Osteoblast (primary cell): ENCODE data around the gene GRHL3. TPM values are rescaled to one million over a fixed set of nuclear protein-coding genes. Genes with fewer than 3 reads are reported as not detected.

Experiments
- DNase-seq: peaks from one replicate; pipeline ENCODE4 v3.0.0; 2011; ENCODE audit warnings: low spot score, mixed read lengths; ENCODE audit not compliant: insufficient read length; ENCODE audit errors: missing footprints
- H2AFZ ChIP-seq: 2 replicates; pipeline ENCODE4 v1.6.0; 2011; ENCODE audit warnings: mild to moderate bottlenecking, low read length
- H3K27ac ChIP-seq: 2 replicates; pipeline ENCODE4 v1.5.1; 2011; ENCODE audit warnings: mild to moderate bottlenecking, low read depth, low read length, moderate library complexity
- H3K27me3 ChIP-seq: 2 replicates; pipeline ENCODE4 v1.6.0; 2012; ENCODE audit warnings: mild to moderate bottlenecking, control low read depth, inconsistent platforms, low read length, moderate library complexity; ENCODE audit not compliant: insufficient read depth
- H3K36me3 ChIP-seq: 2 replicates; pipeline ENCODE4 v1.5.1; 2011; ENCODE audit warnings: mild to moderate bottlenecking, low read length, control low read depth, moderate library complexity; ENCODE audit not compliant: insufficient read depth
- H3K4me1 ChIP-seq: 2 replicates; pipeline ENCODE4 v1.5.1; 2011; ENCODE audit warnings: mild to moderate bottlenecking, low read length, control low read depth, moderate library complexity; ENCODE audit not compliant: insufficient read depth
- H3K4me2 ChIP-seq: 2 replicates; pipeline ENCODE4 v1.6.0; 2011; ENCODE audit warnings: mild to moderate bottlenecking, low read length; ENCODE audit not compliant: insufficient read depth
- H3K4me3 ChIP-seq: fragments of 200-600 bp; sonication (generic); 3 replicates; pipeline ENCODE4 v1.5.1; 2012; ENCODE audit warnings: mild to moderate bottlenecking, low read length, inconsistent platforms; ENCODE audit not compliant: insufficient read depth
- H3K79me2 ChIP-seq: 2 replicates; pipeline ENCODE4 v1.6.0; 2012; ENCODE audit warnings: mild to moderate bottlenecking, low read length, control low read depth, inconsistent platforms; ENCODE audit not compliant: insufficient read depth
- H3K9me3 ChIP-seq: 2 replicates; pipeline ENCODE4 v1.5.1; 2011; ENCODE audit warnings: low read depth, low read length, control low read depth
- H4K20me1 ChIP-seq: 2 replicates; pipeline ENCODE4 v1.6.0; 2012; ENCODE audit warnings: mild to moderate bottlenecking, low read length, control low read depth; ENCODE audit not compliant: insufficient read depth
- total RNA-seq: library from RNA; depleted of rRNA; stranded (reverse); fragments of >200 nt; gene quantifications from 2 replicates; pipeline ENCODE4 v1.2.3, GENCODE V29; 2012
- TF ChIP-seq, protein P1 (sequence below): IDR thresholded peaks from 2 replicates; pipeline ENCODE4 v1.5.1; 2011; ENCODE audit warnings: mild to moderate bottlenecking, low read depth, low read length, moderate library complexity; ENCODE audit errors: extremely low read depth

The GRHL3 gene
- total RNA-seq, 1 donor: not detected

DNA sequence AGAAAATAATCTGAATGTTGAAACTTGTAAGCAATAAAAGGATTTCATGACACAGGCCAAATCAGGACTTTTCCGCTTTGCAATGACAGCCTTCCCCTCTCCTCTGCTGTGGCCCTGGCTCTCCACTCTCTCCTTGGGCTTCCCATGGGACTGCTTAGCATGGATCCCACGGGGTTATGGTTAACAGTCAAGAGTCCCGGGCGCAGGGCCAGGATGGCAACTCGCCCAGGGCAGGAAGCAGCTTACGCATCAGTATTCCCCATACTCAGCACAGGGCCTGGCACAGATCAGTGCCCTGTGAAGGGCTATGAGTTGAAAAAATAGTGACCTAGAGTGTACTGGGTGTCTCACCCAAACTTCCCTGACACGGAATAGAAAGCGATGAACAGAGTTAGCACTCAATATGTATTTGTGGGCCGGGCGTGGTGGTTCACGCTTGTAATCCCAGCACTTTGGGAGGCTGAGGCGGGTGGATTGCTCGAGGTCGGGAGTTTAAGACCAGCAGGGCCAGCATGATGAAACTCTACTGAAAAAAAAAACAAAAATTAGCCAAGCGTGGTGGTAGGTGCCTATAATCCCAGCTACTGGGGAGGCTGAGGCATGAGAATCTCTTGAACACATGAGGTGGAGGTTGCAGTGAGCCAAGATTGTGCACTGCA lies 29.1 kb upstream of the GRHL3 start:
- H3K4me3 ChIP-seq: no peak overlapping the region
- peak overlapping the region; percentile 59 for H3K4me2 ChIP-seq
- peaks cover 26% of the 10 kb centered on the region for H3K4me1 ChIP-seq
- DNase-seq: peak; percentile 90
- TF ChIP-seq, protein P1, sequence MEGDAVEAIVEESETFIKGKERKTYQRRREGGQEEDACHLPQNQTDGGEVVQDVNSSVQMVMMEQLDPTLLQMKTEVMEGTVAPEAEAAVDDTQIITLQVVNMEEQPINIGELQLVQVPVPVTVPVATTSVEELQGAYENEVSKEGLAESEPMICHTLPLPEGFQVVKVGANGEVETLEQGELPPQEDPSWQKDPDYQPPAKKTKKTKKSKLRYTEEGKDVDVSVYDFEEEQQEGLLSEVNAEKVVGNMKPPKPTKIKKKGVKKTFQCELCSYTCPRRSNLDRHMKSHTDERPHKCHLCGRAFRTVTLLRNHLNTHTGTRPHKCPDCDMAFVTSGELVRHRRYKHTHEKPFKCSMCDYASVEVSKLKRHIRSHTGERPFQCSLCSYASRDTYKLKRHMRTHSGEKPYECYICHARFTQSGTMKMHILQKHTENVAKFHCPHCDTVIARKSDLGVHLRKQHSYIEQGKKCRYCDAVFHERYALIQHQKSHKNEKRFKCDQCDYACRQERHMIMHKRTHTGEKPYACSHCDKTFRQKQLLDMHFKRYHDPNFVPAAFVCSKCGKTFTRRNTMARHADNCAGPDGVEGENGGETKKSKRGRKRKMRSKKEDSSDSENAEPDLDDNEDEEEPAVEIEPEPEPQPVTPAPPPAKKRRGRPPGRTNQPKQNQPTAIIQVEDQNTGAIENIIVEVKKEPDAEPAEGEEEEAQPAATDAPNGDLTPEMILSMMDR: no peak
- H2AFZ ChIP-seq: no peak overlapping the region
- H3K79me2 ChIP-seq: no peaks in the 10 kb centered on the region
- peaks cover 4% of the 10 kb centered on the region for H3K27me3 ChIP-seq
- peak overlapping the region; percentile 50 for H3K27ac ChIP-seq
- H3K9me3 ChIP-seq: no peaks in the 10 kb centered on the region
- H4K20me1 ChIP-seq: no peaks in the 10 kb centered on the region
- no peaks in the 10 kb centered on the region for H3K36me3 ChIP-seq

DNA sequence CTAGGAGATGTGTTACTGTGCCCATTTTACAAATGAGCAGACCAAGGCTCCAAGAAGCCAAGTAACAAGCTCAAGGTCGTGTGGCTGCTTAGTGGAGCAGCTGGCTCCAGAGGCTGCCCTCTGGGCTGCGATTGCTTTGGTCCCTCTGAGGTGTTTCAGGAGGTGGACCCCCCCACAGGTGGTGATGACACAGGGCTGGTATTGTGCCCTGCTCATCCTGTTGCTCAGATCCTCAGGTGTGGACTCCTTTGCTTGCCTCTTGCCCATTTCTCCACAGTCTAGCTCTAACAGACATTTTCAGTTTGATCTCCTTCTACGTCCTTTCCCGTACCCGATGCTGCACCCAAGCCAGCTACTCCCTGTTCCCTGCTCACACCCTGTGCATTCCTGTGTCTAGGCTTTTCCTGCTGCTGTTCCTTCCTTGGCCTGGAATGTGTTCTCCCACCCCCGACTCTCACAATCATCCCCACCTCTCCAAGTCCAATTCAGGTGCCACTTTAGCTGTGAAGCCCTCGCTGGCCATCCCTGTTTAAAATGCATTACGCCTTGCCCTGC lies 28.1 kb upstream of the GRHL3 start:
- H3K36me3 ChIP-seq: no peaks in the 10 kb centered on the region
- TF ChIP-seq, protein P1: no peak
- H4K20me1 ChIP-seq: no peaks in the 10 kb centered on the region

DNA sequence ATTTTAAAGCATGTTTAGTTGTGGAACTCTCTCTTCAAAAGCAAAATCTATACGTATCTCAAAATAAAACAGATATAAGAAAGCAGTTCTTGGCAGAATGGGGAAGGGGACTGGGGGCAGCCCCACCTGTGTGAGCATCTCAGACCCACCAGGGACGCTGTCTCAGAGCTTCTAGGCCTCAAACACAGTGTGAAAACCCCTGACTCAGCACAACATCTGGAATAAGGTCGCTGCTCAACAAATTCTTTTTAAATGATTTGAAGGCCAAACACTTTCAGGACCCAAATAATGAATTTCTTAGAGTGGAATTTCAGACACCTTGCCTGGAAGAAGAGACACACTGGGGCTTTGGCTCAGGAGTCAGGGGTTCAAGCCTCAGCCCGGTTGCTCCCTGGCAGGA lies 27.1 kb upstream of the GRHL3 start:
- no peaks in the 10 kb centered on the region for H4K20me1 ChIP-seq
- H3K4me2 ChIP-seq: no peak overlapping the region
- peaks cover 4% of the 10 kb centered on the region for H3K27me3 ChIP-seq
- TF ChIP-seq, protein P1: no peak
- peaks cover 28% of the 10 kb centered on the region for H3K4me1 ChIP-seq
- no peaks in the 10 kb centered on the region for H3K79me2 ChIP-seq
- no peaks in the 10 kb centered on the region for H3K36me3 ChIP-seq
- H3K9me3 ChIP-seq: no peaks in the 10 kb centered on the region
- H3K4me3 ChIP-seq: no peak overlapping the region
- no peak for DNase-seq
- H3K27ac ChIP-seq: no peak overlapping the region
- H2AFZ ChIP-seq: no peak overlapping the region

More for the DNA sequence above, 28.1 kb upstream of the GRHL3 start:
- Histone ChIP-seq H3K9me3 (no peaks in the 10 kb centered on the region), H3K4me3 (no peak overlapping the region), H3K27ac (no peak overlapping the region), H2AFZ (no peak overlapping the region), H3K79me2 (no peaks in the 10 kb centered on the region), H3K4me1 (peaks cover 28% of the 10 kb centered on the region), H3K4me2 (no peak overlapping the region), H3K27me3 (peaks cover 4% of the 10 kb centered on the region)
- DNase-seq: no peak

DNA sequence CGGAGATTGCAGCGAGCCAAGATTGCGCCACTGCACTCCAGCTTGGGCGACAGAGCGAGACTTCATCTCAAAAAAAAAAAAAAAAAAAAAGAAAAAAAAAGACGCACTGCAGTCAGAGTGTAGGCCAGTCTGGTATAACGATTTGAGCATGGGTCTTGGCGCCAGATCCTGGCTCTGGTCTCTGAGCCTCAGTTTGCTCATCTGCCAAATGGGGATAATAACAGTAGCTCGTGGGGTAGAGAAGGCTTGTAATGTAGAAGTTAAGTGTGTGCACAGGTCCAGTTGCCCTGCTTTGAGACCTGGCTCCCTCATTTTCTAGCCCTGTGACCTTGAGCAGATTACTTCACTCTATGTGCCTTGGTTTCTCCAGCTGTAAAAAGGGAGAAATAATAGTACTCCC lies 26.3 kb upstream of the GRHL3 start:
- H3K4me2 ChIP-seq: no peak overlapping the region
- H3K36me3 ChIP-seq: no peaks in the 10 kb centered on the region
- H3K4me3 ChIP-seq: no peak overlapping the region
- TF ChIP-seq, protein P1: no peak
- H3K79me2 ChIP-seq: no peaks in the 10 kb centered on the region
- DNase-seq: no peak
- H2AFZ ChIP-seq: no peak overlapping the region
- H3K4me1 ChIP-seq: peaks cover 28% of the 10 kb centered on the region
- H3K27ac ChIP-seq: no peak overlapping the region
- H3K27me3 ChIP-seq: peaks cover 5% of the 10 kb centered on the region
- H3K9me3 ChIP-seq: no peaks in the 10 kb centered on the region
- no peaks in the 10 kb centered on the region for H4K20me1 ChIP-seq
